Midbrain (tissue), 1 donor: ENCODE data around the gene CMPK2.

Source experiments
- DNase-seq: peaks from one replicate; lab custom pipeline; 2025; lab: John Stamatoyannopoulos, UW

Gene CMPK2

GRCh38 chr2:6810961-6811360 is 54.7 kb downstream of the CMPK2 start:
- DNase-seq, result no peak

- DNase-seq, result no peak
These were observed 57.3 kb downstream of the CMPK2 start for GRCh38 chr2:6808426-6808825.

GRCh38 chr2:6806604-6807003 is 59.1 kb downstream of the CMPK2 start:
- DNase-seq, result no peak

- no peak for DNase-seq
These were observed 65.2 kb downstream of the CMPK2 start for GRCh38 chr2:6800553-6800952.
